Measurements from ENCODE around the gene IFT88.

The IFT88 gene

GRCh38 chr13:20703780-20704458, 137.0 kb downstream of the IFT88 start:
- TF ChIP-seq CTCF (IDR thresholded peaks at IDR 0.05; ENCODE audit: borderline replicate concordance, insufficient read depth, low read depth, low read length): peak; percentile 78
- H3K4me3 ChIP-seq (ENCODE audit: low read depth, low read length): peak overlapping the region; percentile 79

- no peak for TF ChIP-seq CTCF (IDR thresholded peaks at IDR 0.05; ENCODE audit: borderline replicate concordance, insufficient read depth, low read depth, low read length)
- H3K4me3 ChIP-seq (ENCODE audit: low read depth, low read length): no peak overlapping the region
Observed at GRCh38 chr13:20704459-20705069, 137.6 kb downstream of the IFT88 start.

- TF ChIP-seq CTCF (IDR thresholded peaks at IDR 0.05; ENCODE audit: borderline replicate concordance, insufficient read depth, low read depth, low read length): no peak
- no peak overlapping the region for H3K4me3 ChIP-seq (ENCODE audit: low read depth, low read length)
Observed at GRCh38 chr13:20706661-20707060, 139.7 kb downstream of the IFT88 start.

GRCh38 chr13:20708216-20708615, 141.3 kb downstream of the IFT88 start:
- no peak for TF ChIP-seq CTCF (IDR thresholded peaks at IDR 0.05; ENCODE audit: borderline replicate concordance, insufficient read depth, low read depth, low read length)
- H3K4me3 ChIP-seq (ENCODE audit: low read depth, low read length): no peak overlapping the region

- H3K4me3 ChIP-seq (ENCODE audit: low read depth, low read length): no peak overlapping the region
- TF ChIP-seq CTCF (IDR thresholded peaks at IDR 0.05; ENCODE audit: borderline replicate concordance, insufficient read depth, low read depth, low read length): no peak
Observed at GRCh38 chr13:20709369-20709768, 142.4 kb downstream of the IFT88 start.

- no peak overlapping the region for H3K4me3 ChIP-seq (ENCODE audit: low read depth, low read length)
- no peak for TF ChIP-seq CTCF (IDR thresholded peaks at IDR 0.05; ENCODE audit: borderline replicate concordance, insufficient read depth, low read depth, low read length)
Observed at GRCh38 chr13:20709782-20710181, 142.8 kb downstream of the IFT88 start.

Data from GM12875 (cell line).